Pancreas (tissue), 10 donors: Measurements from ENCODE around the gene DSCAML1. TPM values are rescaled to one million over a fixed set of nuclear protein-coding genes. Genes with fewer than 3 reads are reported as not detected.
A peak's percentile ranks its signal among the peaks of the same experiment; 100 is the strongest.

Experiments used
- ATAC-seq, 4 donors: fragments of 200-7000 bp; cut with Tn5 transposase; one replicate each; pipeline versions ENCODE4 v1.8.0 to v1.9.1; 2020; ENCODE audit warnings: mild to moderate bottlenecking in 4 of 4, moderate library complexity in 4 of 4
- DNase-seq, 6 donors: peaks; one replicate each; pipeline ENCODE4 v3.0.0-alpha.2; 2020
- FAIRE-seq: peaks from 2 replicates; lab custom pipeline; 2012; peaks lifted over from hg19 to GRCh38; lab: Jason Lieb, UNC
- H3K27ac ChIP-seq, 4 donors: fragments of 200-600 bp; sonication (generic); 1 replicate in 3 of 4; 2 replicates in 1 of 4; pipeline versions ENCODE4 v1.5.0 to v1.8.0; 2020
- H3K27me3 ChIP-seq, 4 donors: fragments of 200-600 bp; one replicate each; pipeline ENCODE4 v1.8.0; 2021
- H3K36me3 ChIP-seq, 3 donors: fragments of 200-600 bp; sonication (generic) in 1 of 3; one replicate each; pipeline versions ENCODE4 v1.5.0 to v1.8.0; 2020 to 2021
- H3K4me1 ChIP-seq, 3 donors: fragments of 200-600 bp; one replicate each; pipeline ENCODE4 v1.8.0; 2021
- H3K4me3 ChIP-seq, 4 donors: fragments of 200-600 bp; sonication (generic) in 2 of 4; one replicate each; pipeline versions ENCODE4 v1.5.0 to v1.8.0; 2020 to 2021
- H3K9me3 ChIP-seq, 4 donors: fragments of 200-600 bp; one replicate each; pipeline ENCODE4 v1.8.0; 2021
- CTCF ChIP-seq, 4 donors: fragments of 200-600 bp; sonication (generic) in 3 of 4; IDR thresholded peaks; one replicate each; pipeline versions ENCODE4 v1.5.0 to v1.8.0; 2021; ENCODE audit warnings: antibody characterized with exemption in 4 of 4
- WGBS, 2 donors: extraction: QIAGEN DNeasy Blood & Tissue Kit; methylation state at CpG; one replicate each; pipeline ENCODE4 v1.1.7; 2013; 5-methylcytosine and 5-hydroxymethylcytosine counted together
- intact Hi-C, 3 donors: fragments of 100-400 bp; cut with DNase I; formaldehyde crosslinking; loops; one replicate each; pipeline versions ENCODE4 v1.11.1 to v1.14.2; 2022
- polyA plus RNA-seq, 2 donors: library from polyadenylated mRNA; stranded (reverse); fragments of 200-250 nt; gene quantifications; one replicate each; pipeline ENCODE4 v1.2.3, GENCODE V29; 2013
- total RNA-seq, 6 donors: library from RNA; stranded (reverse); fragmentation: NEBNext Ultra II Directional in 4 of 6; extraction: Animal tissue kit (Norgen Biotek cat#: 25700) in 4 of 6; gene quantifications; one replicate each; pipeline versions ENCODE4 v1.2.1 to v1.2.4, GENCODE V29; 2021 to 2023
- donor health status: healthy with polysubstance abuse.
- donor health status: DM: no; HTN: no; CAD: no; lungs with moderate emphysema.
- donor health status: DM: no; HTN: no; CAD: no.
- donor health status: control.
- donor health status: control.
- donor health status: Bipolar disorder and iron deficiency.
- donor health status: DM: yes; HTN: yes; CAD: no.
- donor health status: DM: no; HTN: no; CAD: no.
- donor health status: DM: no; HTN: no; CAD: no.
- donor health status: DM: yes; HTN: yes; CAD: no.

DSCAML1 gene
- total and polyA plus RNA-seq, 8 donors: 0.69 to 2.7 (median 1.8) TPM

- WGBS, 2 donors: 62 to 73% methylated on average over 5 of the region's 5 CpGs
- intact Hi-C loops: no loop called here
- ATAC-seq (no peak), DNase-seq (peak in 1 of 6 donors; percentile 38), FAIRE-seq (no peak)
- H3K4me1 ChIP-seq: no peaks in the 10 kb centered on the region
- no peak overlapping the region for H3K4me3 ChIP-seq
- no peaks in the 10 kb centered on the region for H3K27me3 ChIP-seq
- H3K27ac ChIP-seq: no peak overlapping the region
- TF ChIP-seq CTCF (IDR thresholded peaks at IDR 0.05): no peak
- no peaks in the 10 kb centered on the region for H3K36me3 ChIP-seq
- H3K9me3 ChIP-seq: no peaks in the 10 kb centered on the region
These were observed 236.1 kb downstream of the DSCAML1 start for GRCh38 chr11:117560780-117561530.

DNA sequence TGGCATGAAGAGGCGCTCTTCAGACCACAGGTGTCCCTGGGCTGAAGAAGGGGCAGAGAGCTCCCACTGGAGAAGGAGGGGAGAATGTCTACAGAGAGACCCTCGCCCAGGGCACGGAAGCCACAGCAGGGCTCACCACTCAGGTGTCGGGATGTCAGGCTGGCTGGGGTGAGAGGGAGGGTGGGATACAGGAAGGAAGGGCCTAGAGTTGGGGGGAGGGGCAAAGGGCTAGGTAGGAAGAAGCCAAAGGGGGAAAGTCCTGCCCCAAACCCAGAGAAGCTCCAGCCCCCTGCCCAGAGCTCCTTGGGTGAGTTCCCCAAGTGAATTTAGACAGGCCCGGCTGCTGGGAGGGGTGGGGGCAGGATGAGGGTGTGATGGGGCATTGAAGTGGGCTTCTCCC is 237.3 kb downstream of the DSCAML1 start:
- Histone ChIP-seq H3K4me1 (no peaks in the 10 kb centered on the region), H3K27ac (no peak overlapping the region), H3K36me3 (no peaks in the 10 kb centered on the region), H3K27me3 (no peaks in the 10 kb centered on the region), H3K4me3 (no peak overlapping the region), H3K9me3 (no peaks in the 10 kb centered on the region)
- ATAC-seq (no peak), FAIRE-seq (no peak), DNase-seq (peak in 1 of 6 donors; percentile 30)
- WGBS, 2 donors: 58 to 60% methylated on average over 5 of the region's 5 CpGs
- TF ChIP-seq CTCF (IDR thresholded peaks at IDR 0.05): no peak
- intact Hi-C loops: no loop called here

DNA sequence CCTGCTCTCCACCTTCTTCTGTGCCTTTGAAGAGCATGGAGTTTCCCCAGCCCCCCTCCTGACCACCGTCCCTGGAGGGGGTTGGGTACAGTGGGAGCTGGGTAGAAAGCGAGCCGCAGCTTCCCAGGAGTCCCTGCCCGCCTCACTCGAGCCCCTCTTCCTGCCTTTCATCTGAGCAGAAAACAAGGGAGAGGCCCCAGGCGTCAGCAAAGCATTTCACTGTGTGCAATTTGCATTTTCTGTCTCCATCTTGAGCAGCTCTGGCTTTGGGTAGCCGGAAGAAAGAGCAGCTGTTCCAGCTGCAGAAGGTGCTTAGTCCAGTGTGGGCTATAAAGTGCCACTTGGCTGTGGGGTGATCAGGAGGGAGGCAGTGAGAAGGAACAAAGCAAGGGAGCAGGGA is 239.7 kb downstream of the DSCAML1 start:
- Histone ChIP-seq H3K27me3 (no peaks in the 10 kb centered on the region), H3K4me1 (no peaks in the 10 kb centered on the region), H3K4me3 (no peak overlapping the region), H3K36me3 (no peaks in the 10 kb centered on the region), H3K9me3 (no peaks in the 10 kb centered on the region), H3K27ac (no peak overlapping the region)
- TF ChIP-seq CTCF (IDR thresholded peaks at IDR 0.05): no peak
- WGBS, 2 donors: 60 to 62% methylated on average over 7 of the region's 7 CpGs
- DNase-seq (peak in 1 of 6 donors; percentile 28), FAIRE-seq (no peak), ATAC-seq (no peak)
- intact Hi-C loops: no loop called here

DNA sequence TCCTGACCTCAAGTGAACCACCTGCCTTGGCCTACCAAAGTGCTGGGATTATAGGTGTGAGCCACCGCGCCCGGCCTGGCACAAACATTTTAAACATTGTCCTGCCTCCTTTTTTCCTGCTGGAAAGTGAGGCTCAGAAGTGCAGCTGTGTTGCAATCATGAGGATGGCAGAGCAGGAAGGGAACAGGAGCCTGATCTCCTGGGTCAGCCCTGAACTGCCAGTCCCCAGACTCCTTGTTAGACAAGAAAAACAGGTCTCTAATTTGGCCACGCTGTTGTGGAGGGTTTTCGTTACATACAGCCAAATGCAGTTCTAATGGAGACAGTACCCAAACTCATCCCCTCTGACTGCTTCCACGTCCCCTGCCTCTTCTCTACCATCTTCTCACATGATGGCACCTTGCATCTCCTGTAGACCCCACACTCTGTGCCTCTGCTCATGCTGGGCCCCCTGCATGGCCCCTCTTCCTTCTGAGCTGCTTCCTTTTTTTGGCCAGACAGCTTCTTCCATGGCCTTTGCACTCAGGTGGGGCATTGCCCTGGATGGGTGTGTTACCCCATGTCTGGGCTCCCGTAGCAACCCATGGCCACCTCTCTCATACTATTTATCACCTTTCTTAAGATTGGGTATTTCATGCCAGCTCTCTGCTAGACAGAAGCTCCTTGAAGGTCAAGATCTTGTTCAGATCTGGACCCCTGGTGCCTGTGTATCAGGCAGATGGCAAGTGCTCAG is 242.2 kb downstream of the DSCAML1 start:
- H3K9me3 ChIP-seq: no peaks in the 10 kb centered on the region
- H3K27me3 ChIP-seq: no peaks in the 10 kb centered on the region
- DNase-seq (peak in 1 of 6 donors; percentile 27), FAIRE-seq (no peak), ATAC-seq (no peak)
- H3K4me3 ChIP-seq: no peak overlapping the region
- H3K27ac ChIP-seq: no peak overlapping the region
- intact Hi-C loops: no loop called here
- H3K4me1 ChIP-seq: no peaks in the 10 kb centered on the region
- no peak for TF ChIP-seq CTCF (IDR thresholded peaks at IDR 0.05)
- WGBS, 2 donors: 50 to 60% methylated on average over 7 of the region's 7 CpGs
- no peaks in the 10 kb centered on the region for H3K36me3 ChIP-seq

DNA sequence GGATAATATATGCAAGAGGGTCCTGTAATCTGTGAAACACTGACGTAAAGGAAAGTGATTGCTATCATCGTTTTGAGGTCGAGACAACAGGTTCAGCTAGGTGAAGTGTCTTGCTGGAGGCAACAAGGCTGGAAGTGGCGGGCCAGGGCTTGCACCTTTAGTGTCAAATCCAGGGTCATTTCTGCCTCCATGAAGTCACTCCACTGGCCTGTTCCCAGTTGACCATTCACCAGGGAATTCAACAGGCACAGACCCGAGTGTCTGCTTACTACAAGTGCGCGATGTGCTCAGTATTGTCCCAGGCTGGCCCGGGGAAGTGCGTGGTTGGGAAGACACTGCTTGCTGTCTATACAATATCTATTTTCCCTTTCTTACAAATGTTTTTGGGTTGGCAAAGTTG is 244.4 kb downstream of the DSCAML1 start:
- ATAC-seq (no peak), DNase-seq (no peak), FAIRE-seq (no peak)
- H3K27me3 ChIP-seq: no peaks in the 10 kb centered on the region
- H3K36me3 ChIP-seq: no peaks in the 10 kb centered on the region
- H3K4me3 ChIP-seq: no peak overlapping the region
- H3K4me1 ChIP-seq: no peaks in the 10 kb centered on the region
- intact Hi-C loops: no loop called here
- WGBS, 2 donors: 79 to 86% methylated on average over 9 of the region's 9 CpGs
- no peak for TF ChIP-seq CTCF (IDR thresholded peaks at IDR 0.05)
- no peak overlapping the region for H3K27ac ChIP-seq
- no peaks in the 10 kb centered on the region for H3K9me3 ChIP-seq
